Neural crest cell (in vitro differentiated cells): Measurements from ENCODE around the gene B3GALT2. TPM values are rescaled to one million over a fixed set of nuclear protein-coding genes. Genes with fewer than 3 reads are reported as not detected.

ENCODE experiments used
- DNase-seq: peaks from one replicate; pipeline ENCODE4 v3.0.0; 2021; ENCODE audit warnings: low read depth, mixed read lengths, low spot score
- H3K27ac Mint-ChIP-seq: one replicate; pipeline ENCODE4 v1.8.0; 2021; ENCODE audit warnings: mild to moderate bottlenecking, mixed read lengths; ENCODE audit not compliant: unreplicated experiment
- H3K27me3 Mint-ChIP-seq: 2 replicates; pipeline ENCODE4 v1.8.0; 2021; ENCODE audit warnings: low read depth, mild to moderate bottlenecking, mixed read lengths
- H3K36me3 Mint-ChIP-seq: 2 replicates; pipeline ENCODE4 v1.8.0; 2021; ENCODE audit warnings: low read depth, mild to moderate bottlenecking, mixed read lengths
- H3K4me1 Mint-ChIP-seq: 2 replicates; pipeline ENCODE4 v1.8.0; 2021; ENCODE audit warnings: mixed read lengths
- H3K4me3 Mint-ChIP-seq: one replicate; pipeline ENCODE4 v1.8.0; 2021; ENCODE audit warnings: mild to moderate bottlenecking, mixed read lengths
- H3K9me3 Mint-ChIP-seq: 2 replicates; pipeline ENCODE4 v1.8.0; 2021; ENCODE audit warnings: mixed read lengths
- CTCF ChIP-seq: fragments of 200-600 bp; sonication (generic); conservative IDR thresholded peaks from 2 replicates; pipeline ENCODE4 v1.5.0; 2021; ENCODE audit warnings: antibody characterized with exemption, mild to moderate bottlenecking
- total RNA-seq: library from RNA; stranded (reverse); gene quantifications from 2 replicates; pipeline ENCODE4 v1.2.1, GENCODE V29; 2021

The B3GALT2 gene
- total RNA-seq, 1 donor from 2014 or later, result 0.84 TPM

GRCh38 chr1:193157360-193157759 is 29.1 kb downstream of the B3GALT2 start:
- Mint-ChIP-seq H3K27ac (no peak overlapping the region), H3K9me3 (no peaks in the 10 kb centered on the region), H3K4me3 (no peak overlapping the region), H3K27me3 (no peaks in the 10 kb centered on the region), H3K36me3 (peaks cover 6% of the 10 kb centered on the region), H3K4me1 (no peaks in the 10 kb centered on the region)
- no peak for DNase-seq
- no peak for TF ChIP-seq CTCF

DNA sequence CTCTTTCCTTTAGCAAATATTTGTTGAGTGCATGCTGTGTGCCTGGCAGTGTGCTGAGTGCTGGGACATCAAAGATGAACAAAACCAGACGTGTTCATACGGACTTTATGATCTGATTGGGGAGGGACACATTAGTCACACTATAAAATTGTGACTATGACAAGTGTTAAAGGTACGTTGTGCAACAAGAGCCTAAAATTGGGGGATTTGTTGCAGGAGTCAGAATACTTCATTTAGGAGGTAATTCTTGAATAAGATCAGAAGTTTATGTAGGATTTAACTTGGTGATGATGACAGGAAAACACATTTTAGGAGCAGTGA is 29.6 kb downstream of the B3GALT2 start:
- Mint-ChIP-seq H3K36me3 (peaks cover 9% of the 10 kb centered on the region), H3K4me1 (no peaks in the 10 kb centered on the region), H3K4me3 (no peak overlapping the region), H3K9me3 (no peaks in the 10 kb centered on the region), H3K27ac (no peak overlapping the region), H3K27me3 (no peaks in the 10 kb centered on the region)
- DNase-seq, result no peak
- TF ChIP-seq CTCF, result no peak

DNA sequence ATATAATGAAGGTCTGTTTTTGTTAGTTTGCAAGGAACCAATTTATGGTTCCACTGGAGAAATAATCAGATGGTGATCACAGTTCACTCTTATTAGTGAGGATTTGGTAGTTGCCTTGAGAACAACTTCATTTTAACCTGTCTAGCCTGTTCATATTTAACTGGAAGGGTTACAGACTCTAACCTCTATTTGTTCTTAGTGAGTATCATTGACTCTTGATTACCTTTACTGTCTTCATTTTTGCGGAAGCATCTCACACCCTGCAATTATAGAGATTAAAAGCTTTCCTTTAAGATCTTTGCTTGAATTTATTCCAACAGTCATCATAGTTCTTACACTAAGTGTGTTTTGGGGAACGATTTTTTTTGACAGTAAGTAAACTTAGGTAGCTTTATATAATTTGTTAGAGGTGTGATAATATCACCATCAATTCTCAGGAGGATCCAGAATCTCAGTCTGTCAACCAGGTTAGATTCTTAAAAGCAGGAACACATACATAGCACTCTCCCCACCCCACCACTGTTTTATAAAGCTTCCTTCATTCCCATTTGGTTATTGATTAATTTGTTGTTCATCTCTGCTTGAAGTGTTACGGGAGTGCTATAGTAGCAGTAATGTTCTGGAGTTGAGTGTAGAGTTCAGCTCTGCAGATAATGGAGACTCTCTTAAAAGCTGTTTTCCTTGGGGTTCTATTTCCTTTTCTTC is 30.1 kb downstream of the B3GALT2 start:
- H3K36me3 Mint-ChIP-seq, result peaks cover 9% of the 10 kb centered on the region
- no peaks in the 10 kb centered on the region for H3K9me3 Mint-ChIP-seq
- no peak overlapping the region for H3K4me3 Mint-ChIP-seq
- no peaks in the 10 kb centered on the region for H3K4me1 Mint-ChIP-seq
- DNase-seq, result no peak
- TF ChIP-seq CTCF, result no peak
- H3K27ac Mint-ChIP-seq, result no peak overlapping the region
- H3K27me3 Mint-ChIP-seq, result no peaks in the 10 kb centered on the region

DNA sequence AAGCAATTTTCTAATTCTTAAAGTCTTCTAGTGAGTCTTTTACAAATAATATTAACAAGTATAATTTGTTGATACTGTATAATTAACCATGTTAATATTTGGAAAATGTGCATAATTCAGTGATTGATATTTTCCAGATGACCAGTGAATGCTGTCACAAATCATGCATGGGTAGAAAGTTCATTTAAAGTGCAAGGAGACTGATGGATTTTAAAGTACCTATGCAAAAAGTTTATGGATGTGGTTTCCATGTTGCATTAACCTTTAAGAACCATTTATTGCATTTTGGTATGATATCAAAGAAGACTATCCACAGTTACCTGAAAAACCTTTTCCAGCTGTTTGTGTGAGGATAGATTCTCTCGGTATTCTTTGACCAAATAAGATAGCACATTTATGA is 41.4 kb downstream of the B3GALT2 start:
- no peaks in the 10 kb centered on the region for H3K9me3 Mint-ChIP-seq
- no peak for TF ChIP-seq CTCF
- no peak for DNase-seq
- H3K27me3 Mint-ChIP-seq, result no peaks in the 10 kb centered on the region
- peaks cover 12% of the 10 kb centered on the region for H3K36me3 Mint-ChIP-seq
- H3K27ac Mint-ChIP-seq, result no peak overlapping the region
- H3K4me1 Mint-ChIP-seq, result peaks cover 7% of the 10 kb centered on the region
- H3K4me3 Mint-ChIP-seq, result no peak overlapping the region

- Mint-ChIP-seq H3K9me3 (no peaks in the 10 kb centered on the region), H3K4me3 (no peak overlapping the region), H3K36me3 (peaks cover 17% of the 10 kb centered on the region), H3K27me3 (no peaks in the 10 kb centered on the region), H3K4me1 (peaks cover 7% of the 10 kb centered on the region), H3K27ac (no peak overlapping the region)
- DNase-seq, result no peak
- no peak for TF ChIP-seq CTCF
These were observed 42.0 kb downstream of the B3GALT2 start for GRCh38 chr1:193144361-193144938.
